DOHH2 (cell line): ENCODE results near the gene JUP.

Experiments used
- H3F3A ChIP-seq: fragments of 200-600 bp; sonication (generic), shearing (Covaris generic); 2 replicates; pipeline ENCODE4 v1.6.0; 2016; ENCODE audit warnings: antibody characterized with exemption, mild to moderate bottlenecking; ENCODE audit not compliant: control insufficient read depth, insufficient read depth
- H3K27ac ChIP-seq: fragments of 200-600 bp; sonication (generic); 2 replicates; pipeline ENCODE4 v1.5.1; 2014; ENCODE audit warnings: low read depth, mild to moderate bottlenecking, low read length, moderate library complexity
- H3K27me3 ChIP-seq: fragments of 200-600 bp; sonication (generic); 2 replicates; pipeline ENCODE4 v1.6.1; 2014; ENCODE audit warnings: mild to moderate bottlenecking, low read length, mixed read lengths; ENCODE audit not compliant: control insufficient read depth
- H3K36me3 ChIP-seq: fragments of 200-600 bp; sonication (generic); 2 replicates; pipeline ENCODE4 v1.6.1; 2014; ENCODE audit warnings: mild to moderate bottlenecking, low read length, moderate library complexity, mixed read lengths; ENCODE audit not compliant: control insufficient read depth
- H3K4me1 ChIP-seq: fragments of 200-600 bp; sonication (generic); 2 replicates; pipeline ENCODE4 v1.6.1; 2014; ENCODE audit warnings: mild to moderate bottlenecking, low read length, mixed read lengths; ENCODE audit not compliant: control insufficient read depth
- H3K4me2 ChIP-seq: fragments of 200-600 bp; sonication (generic); 2 replicates; pipeline ENCODE4 v1.6.0; 2014; ENCODE audit warnings: mild to moderate bottlenecking, low read length, moderate library complexity
- H3K4me3 ChIP-seq: fragments of 200-600 bp; sonication (generic); 2 replicates; pipeline ENCODE4 v1.5.1; 2014; ENCODE audit warnings: mild to moderate bottlenecking, low read length, mixed read lengths
- H3K79me2 ChIP-seq: fragments of 200-600 bp; sonication (generic); 2 replicates; pipeline ENCODE4 v1.6.1; 2014; ENCODE audit warnings: mild to moderate bottlenecking, low read length, mixed read lengths; ENCODE audit not compliant: control insufficient read depth
- H3K9me2 ChIP-seq: fragments of 200-600 bp; sonication (generic); replicated peaks from 2 replicates; pipeline ENCODE4 v1.6.1; 2014; ENCODE audit warnings: mild to moderate bottlenecking, low read length, mixed read lengths; ENCODE audit not compliant: control insufficient read depth
- H3K9me3 ChIP-seq: fragments of 200-600 bp; sonication (generic); 2 replicates; pipeline ENCODE4 v1.6.1; 2014; ENCODE audit warnings: antibody characterized with exemption, low read length, mixed read lengths; ENCODE audit not compliant: control insufficient read depth, insufficient read depth
- H4K20me1 ChIP-seq: fragments of 200-600 bp; sonication (generic); 2 replicates; pipeline ENCODE4 v1.6.0; 2014; ENCODE audit warnings: low read depth, mild to moderate bottlenecking, antibody characterized with exemption, low read length, moderate library complexity; ENCODE audit not compliant: control insufficient read depth, insufficient read depth
- CTCF ChIP-seq: fragments of 200-600 bp; sonication (generic); IDR thresholded peaks from one replicate; pipeline ENCODE4 v1.5.1; 2014; ENCODE audit warnings: antibody characterized with exemption, mild to moderate bottlenecking, low read depth, low read length; ENCODE audit not compliant: poor library complexity, severe bottlenecking
- EZH2phosphoT487 ChIP-seq: fragments of 200-600 bp; sonication (generic); IDR thresholded peaks from 2 replicates; pipeline ENCODE4 v1.6.1; 2017; ENCODE audit warnings: borderline replicate concordance, mild to moderate bottlenecking, antibody characterized with exemption, low read length, moderate library complexity, mixed read lengths

JUP gene

GRCh38 chr17:41723801-41724475, 62.6 kb downstream of the JUP start:
- Histone ChIP-seq H3K27me3 (no peaks in the 10 kb centered on the region), H3K27ac (no peak overlapping the region), H3K4me3 (no peak overlapping the region), H3K36me3 (no peaks in the 10 kb centered on the region), H3F3A (no peaks in the 10 kb centered on the region), H3K9me3 (no peaks in the 10 kb centered on the region), H4K20me1 (no peaks in the 10 kb centered on the region), H3K9me2 (no peaks in the 10 kb centered on the region), H3K4me2 (no peak overlapping the region), H3K79me2 (no peaks in the 10 kb centered on the region), H3K4me1 (peaks cover 14% of the 10 kb centered on the region)
- TF ChIP-seq CTCF (no peak), EZH2phosphoT487 (no peak)

DNA sequence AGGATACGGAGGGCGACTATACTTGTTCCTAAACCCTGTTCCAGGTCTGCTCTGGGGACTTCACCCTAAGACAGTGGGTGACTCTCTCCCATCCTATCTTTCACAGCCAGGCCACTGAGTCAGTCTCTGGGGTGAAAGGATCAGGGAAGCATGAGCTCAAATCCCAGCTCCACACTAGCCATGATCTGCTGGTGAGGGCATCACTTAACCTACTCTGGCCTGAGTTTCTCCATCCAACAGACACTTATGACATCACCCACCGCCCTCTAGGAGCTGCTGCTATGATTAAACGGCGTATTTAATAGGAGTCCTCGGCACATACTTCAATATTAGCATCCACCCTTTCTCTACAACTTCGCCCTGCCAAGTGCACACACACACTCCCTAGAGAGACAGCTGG, 64.3 kb downstream of the JUP start:
- Histone ChIP-seq H3K4me2 (no peak overlapping the region), H3K79me2 (no peaks in the 10 kb centered on the region)

GRCh38 chr17:41718287-41718645, 68.2 kb downstream of the JUP start:
- Histone ChIP-seq H3K9me2 (no peaks in the 10 kb centered on the region), H3K36me3 (no peaks in the 10 kb centered on the region), H3K79me2 (no peaks in the 10 kb centered on the region), H3K4me3 (no peak overlapping the region), H3K4me1 (no peaks in the 10 kb centered on the region), H4K20me1 (no peaks in the 10 kb centered on the region), H3K9me3 (no peaks in the 10 kb centered on the region), H3F3A (no peaks in the 10 kb centered on the region), H3K27me3 (peaks cover 9% of the 10 kb centered on the region; the same call in 1 of the 2 replicates), H3K27ac (no peak overlapping the region), H3K4me2 (no peak overlapping the region)
- TF ChIP-seq EZH2phosphoT487 (no peak), CTCF (no peak)

More for the DNA sequence above, 64.3 kb downstream of the JUP start:
- Histone ChIP-seq H3K27ac (no peak overlapping the region), H3K9me2 (no peaks in the 10 kb centered on the region), H3K27me3 (no peaks in the 10 kb centered on the region), H3K36me3 (no peaks in the 10 kb centered on the region), H3K4me1 (peaks cover under 1% of the 10 kb centered on the region; the same call in 1 of the 2 replicates), H3F3A (no peaks in the 10 kb centered on the region), H4K20me1 (no peaks in the 10 kb centered on the region), H3K4me3 (no peak overlapping the region), H3K9me3 (no peaks in the 10 kb centered on the region)
- TF ChIP-seq CTCF: no peak
- no peak for TF ChIP-seq EZH2phosphoT487
